CD4-positive, alpha-beta T cell treated with Interleukin-15 for 4 hours (primary cell): ENCODE measurements around the gene GNE.
"Not testable (repeated sequence)": the region's sequence is repeated elsewhere in the genome, so short reads cannot be mapped to it uniquely, and the experiment has no call there.

ENCODE experiments used
- DNase-seq: peaks from one replicate; pipeline ENCODE4 v3.0.0-alpha.2; 2020; ENCODE audit warnings: low spot score

The GNE gene

GRCh38 chr9:36258208-36258995 lies at the start of gene GNE:
TSS of gene GNE (minus strand) at chr9:36258448. CDS start at chr9:36249355, 9,093 bp downstream.
- DNase-seq, result peak; percentile 96

- no peak for DNase-seq
These were observed 48.4 kb upstream of the GNE start for GRCh38 chr9:36306471-36307306.

- not testable (repeated sequence) for DNase-seq
These were observed 46.1 kb upstream of the GNE start for GRCh38 chr9:36304366-36304765.

GRCh38 chr9:36301227-36301626 lies 43.0 kb upstream of the GNE start:
- DNase-seq, result no peak

- no peak for DNase-seq
These were observed 40.3 kb upstream of the GNE start for GRCh38 chr9:36298566-36298965.

GRCh38 chr9:36297798-36298197 lies 39.5 kb upstream of the GNE start:
- DNase-seq, result no peak

GRCh38 chr9:36294996-36295395 lies 36.7 kb upstream of the GNE start:
- DNase-seq, result not testable (repeated sequence)

- no peak for DNase-seq
These were observed 35.7 kb upstream of the GNE start for GRCh38 chr9:36293918-36294317.

- DNase-seq, result no peak
These were observed 34.9 kb upstream of the GNE start for GRCh38 chr9:36293171-36293570.

- no peak for DNase-seq
These were observed 34.4 kb upstream of the GNE start for GRCh38 chr9:36292641-36293040.

- DNase-seq, result no peak
These were observed 32.7 kb upstream of the GNE start for GRCh38 chr9:36290996-36291395.

- no peak for DNase-seq
These were observed 31.7 kb upstream of the GNE start for GRCh38 chr9:36289836-36290435.

GRCh38 chr9:36288070-36288469 lies 29.8 kb upstream of the GNE start:
- no peak for DNase-seq

- no peak for DNase-seq
These were observed 28.1 kb upstream of the GNE start for GRCh38 chr9:36286388-36286787.

GRCh38 chr9:36284226-36284625 lies 26.0 kb upstream of the GNE start:
- DNase-seq, result no peak

- no peak for DNase-seq
These were observed 24.0 kb upstream of the GNE start for GRCh38 chr9:36282275-36282674.

- DNase-seq, result no peak
These were observed 22.7 kb upstream of the GNE start for GRCh38 chr9:36280989-36281388.

- no peak for DNase-seq
These were observed 20.0 kb upstream of the GNE start for GRCh38 chr9:36278243-36278642.

- DNase-seq, result no peak
These were observed 18.5 kb upstream of the GNE start for GRCh38 chr9:36276781-36277181.

- no peak for DNase-seq
These were observed 18.0 kb upstream of the GNE start for GRCh38 chr9:36276254-36276653.

- no peak for DNase-seq
These were observed 16.8 kb upstream of the GNE start for GRCh38 chr9:36275060-36275459.

- DNase-seq, result not testable (repeated sequence)
These were observed 15.1 kb upstream of the GNE start for GRCh38 chr9:36273354-36273753.

GRCh38 chr9:36268007-36268427 lies 9.8 kb upstream of the GNE start:
- no peak for DNase-seq
